GM13977 (cell line): ENCODE results near the gene TXNRD3.

Source experiments
- DNase-seq: peaks from one replicate; pipeline ENCODE4 v3.0.0; 2012; ENCODE audit warnings: low spot score
- CTCF ChIP-seq: IDR thresholded peaks from 2 replicates; pipeline ENCODE4 v1.5.1; 2012; ENCODE audit warnings: mild to moderate bottlenecking, control low read depth; ENCODE audit not compliant: insufficient read depth; ENCODE audit errors: extremely low read depth, missing control alignments
- in situ Hi-C: fragments of 300-500 bp; cut with MboI; formaldehyde crosslinking; loops from one replicate; pipeline ENCODE4 v1.12.0; 2022; ENCODE audit warnings: low sequenced_read_pairs, low pct_unique_long_range_greater_than_20kb, mixed read lengths, inconsistent platforms; ENCODE audit not compliant: unreplicated experiment

TXNRD3 gene

DNA sequence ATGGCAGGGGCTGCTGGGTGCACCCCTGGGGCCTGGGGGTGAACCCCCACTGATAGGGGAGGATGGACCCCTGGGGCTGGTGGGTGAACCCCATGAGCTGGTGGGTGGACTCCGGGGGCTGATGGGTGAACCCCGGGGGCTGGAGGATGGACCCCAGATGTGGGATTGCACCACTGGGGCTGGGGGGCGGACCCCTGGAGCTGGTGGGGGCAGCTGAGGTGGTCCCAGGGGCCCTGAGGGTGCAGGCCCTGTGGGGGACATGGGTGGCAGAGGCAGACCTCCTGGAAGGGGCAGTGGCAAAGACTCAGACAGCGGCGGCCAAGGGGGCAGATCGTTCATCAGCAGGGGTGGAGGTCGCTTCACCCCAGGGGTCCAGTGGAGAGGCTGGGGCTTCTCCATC, 17.4 kb upstream of the TXNRD3 start:
- in situ Hi-C loops = no loop called here
- no peak for TF ChIP-seq CTCF
- no peak for DNase-seq

DNA sequence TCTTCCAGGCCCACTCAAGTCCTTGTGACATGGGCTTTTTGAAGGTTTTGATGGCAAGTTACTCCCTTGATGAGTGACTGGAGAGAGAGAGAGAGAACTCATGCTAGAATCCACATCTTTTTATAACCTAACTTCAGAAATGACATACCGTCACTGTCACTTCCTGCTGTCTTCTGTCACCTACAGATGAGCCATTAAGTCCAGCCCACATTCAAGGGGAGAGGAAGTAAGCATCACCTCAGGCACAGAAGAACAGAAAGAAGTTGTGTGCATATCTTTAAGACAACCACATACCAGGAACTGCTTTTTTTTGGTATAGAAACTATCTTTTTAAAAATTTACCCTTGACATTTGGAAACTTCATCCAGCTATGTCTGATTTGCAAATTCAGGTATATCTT, 16.6 kb upstream of the TXNRD3 start:
- no peak for TF ChIP-seq CTCF
- no peak for DNase-seq
- in situ Hi-C loops = no loop called here

DNA sequence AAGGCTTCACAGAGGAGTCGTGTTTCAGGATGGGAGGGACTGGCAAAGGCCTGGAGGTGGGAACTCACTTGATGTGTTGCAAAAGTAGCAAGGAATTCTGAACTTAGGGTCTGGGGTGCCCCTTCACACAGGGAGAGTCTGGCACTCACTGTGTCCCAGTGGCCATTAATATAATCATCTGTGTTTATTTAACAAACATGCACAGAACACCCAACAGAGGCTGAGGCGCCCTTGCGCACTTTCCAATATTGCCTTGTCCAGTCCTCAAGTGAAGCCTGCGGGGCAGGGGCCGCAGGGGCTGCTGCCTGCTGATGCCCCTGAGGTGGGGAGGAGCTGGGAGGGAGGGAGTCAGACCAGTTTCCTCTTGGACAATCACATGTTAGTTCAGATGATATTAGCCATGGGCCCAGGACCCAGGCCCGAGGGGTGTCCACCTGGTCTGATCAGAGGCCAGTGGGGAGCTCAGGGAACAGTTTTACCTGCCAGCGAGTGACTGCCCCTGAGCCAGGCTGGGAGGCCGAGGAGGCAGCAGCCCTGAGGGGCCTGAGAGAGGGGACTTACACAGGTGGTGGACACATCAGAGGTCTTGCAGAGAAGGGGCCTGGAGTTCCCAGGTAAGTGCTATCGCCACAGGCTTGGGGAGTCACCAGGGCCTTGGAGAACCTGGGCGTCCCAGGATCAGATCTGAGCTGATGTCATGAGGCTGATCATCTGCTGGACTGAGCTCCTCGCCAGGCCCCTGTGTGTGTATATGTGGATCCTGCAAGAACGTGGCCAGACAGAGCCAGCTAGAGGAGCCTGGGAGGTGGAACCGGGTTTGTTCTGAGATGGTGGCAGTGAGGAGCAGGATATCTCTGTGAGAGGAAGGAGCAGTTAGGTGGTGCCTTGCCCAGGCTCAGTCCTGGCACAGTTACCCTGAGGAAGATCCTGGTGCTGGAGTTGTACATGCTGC, 13.8 kb upstream of the TXNRD3 start:
- TF ChIP-seq CTCF = no peak
- no peak for DNase-seq
- in situ Hi-C loops = no loop called here

GRCh38 chr3:126667631-126668449, 12.9 kb upstream of the TXNRD3 start:
- no peak for TF ChIP-seq CTCF
- DNase-seq = no peak
- in situ Hi-C loops = no loop called here

- DNase-seq = no peak
- in situ Hi-C loops = no loop called here
- TF ChIP-seq CTCF = no peak
Observed at GRCh38 chr3:126666658-126667528, 12.0 kb upstream of the TXNRD3 start.

DNA sequence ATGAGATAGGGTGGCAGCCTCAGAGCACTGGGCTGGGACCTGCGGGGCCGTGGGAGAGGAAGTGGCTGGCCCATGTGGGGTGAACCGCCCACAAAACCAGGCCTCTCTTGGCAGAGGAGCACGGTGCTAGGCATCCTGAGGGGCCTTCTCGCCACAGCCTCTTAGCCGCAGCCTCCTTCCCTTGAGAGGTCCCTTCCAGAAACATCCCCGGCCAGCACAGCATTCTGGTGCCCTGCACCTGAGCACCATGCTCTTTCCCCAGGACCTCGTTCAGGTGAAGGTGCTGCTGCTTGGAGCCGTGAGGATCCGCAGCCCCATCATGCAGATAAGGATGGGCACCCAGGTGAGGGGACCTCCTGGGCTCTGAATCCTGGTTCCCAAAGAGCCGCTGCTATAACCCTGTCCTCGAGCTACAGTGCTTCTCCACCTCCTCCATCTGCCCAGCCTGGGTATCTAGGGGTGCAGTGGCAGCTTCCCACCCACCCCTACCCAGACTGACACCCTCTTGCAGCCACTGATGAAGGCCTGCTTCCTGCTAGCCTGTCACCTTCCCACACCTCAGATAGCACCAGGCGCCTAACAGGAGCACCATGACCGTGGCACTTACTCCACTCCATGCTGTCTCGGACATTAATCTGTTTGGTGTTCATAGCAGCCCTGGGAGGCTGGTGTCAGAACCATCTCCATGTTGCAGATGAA, 11.2 kb upstream of the TXNRD3 start:
- no peak for TF ChIP-seq CTCF
- DNase-seq = no peak
- in situ Hi-C loops = no loop called here
